ENCODE measurements around the gene NPAS3.

DNA sequence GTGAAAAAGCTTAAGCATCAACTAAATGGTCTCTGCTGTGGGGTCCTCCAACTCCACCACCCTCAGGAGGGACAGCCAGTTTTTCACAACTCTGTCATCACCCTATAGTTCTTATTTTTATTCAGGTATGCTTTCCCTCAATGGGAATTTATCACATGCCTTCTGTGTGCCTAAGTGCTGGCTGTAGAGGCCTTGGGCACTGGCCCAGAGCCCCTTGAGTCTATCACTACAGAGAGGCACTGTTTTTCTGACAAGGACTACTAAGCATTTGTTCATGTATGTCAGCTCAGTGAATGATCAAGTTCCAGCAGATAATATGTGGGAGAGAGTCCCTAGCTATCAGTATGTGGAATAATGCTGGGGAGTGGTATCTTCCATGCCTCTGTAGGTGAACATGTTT, 463.9 kb downstream of the NPAS3 start:
- TF ChIP-seq POLR2A (IDR thresholded peaks at IDR 0.05): no peak
- no peak for TF ChIP-seq EP300 (IDR thresholded peaks at IDR 0.05)
